Measurements from ENCODE around the gene C1orf94.

C1orf94 gene

GRCh38 chr1:34192621-34193020 is 15.9 kb downstream of the C1orf94 start:
- Histone ChIP-seq H3K79me1 (ENCODE audit: low read depth, low read length) (no peaks in the 10 kb centered on the region), H3K9ac (ENCODE audit: low read depth, low read length, poor library complexity) (no peak overlapping the region), H3K4me2 (ENCODE audit: insufficient read depth, low read length, poor library complexity, severe bottlenecking) (no peak overlapping the region), H3K36me3 (replicated peaks in 1 of 2; ENCODE audit: control insufficient read depth in 2 of 2, insufficient read depth in 2 of 2, low read length in 2 of 2) (no peaks in the 10 kb centered on the region), H2BK12ac (ENCODE audit: low read length) (no peak overlapping the region), H3K4me1 (ENCODE audit: control insufficient read depth in 2 of 2, insufficient read depth in 1 of 2, low read depth in 1 of 2, low read length in 2 of 2) (peaks cover 0 to 6% of the 10 kb centered on the region in 2 donors), H4K8ac (ENCODE audit: low read depth, low read length) (no peak overlapping the region), H3K9me3 (replicated peaks in 1 of 2; ENCODE audit: control insufficient read depth in 2 of 2, insufficient read depth in 1 of 2, low read depth in 1 of 2, low read length in 2 of 2) (peaks cover 0 to 2% of the 10 kb centered on the region in 2 donors), H2AK5ac (ENCODE audit: low read depth, low read length) (no peak overlapping the region), H3K27me3 (ENCODE audit: control insufficient read depth in 3 of 3, insufficient read depth in 3 of 3, low read depth in 1 of 3, low read length in 3 of 3) (peaks cover 0 to 10% (median 2%) of the 10 kb centered on the region in 3 experiments), H2BK15ac (ENCODE audit: low read length) (no peak overlapping the region), H4K91ac (ENCODE audit: low read depth, low read length, poor library complexity) (no peak overlapping the region), H3K4ac (ENCODE audit: low read length) (no peak overlapping the region), H3K18ac (ENCODE audit: low read length) (no peak overlapping the region), H3K27ac (replicated peaks; ENCODE audit: low read length) (no peak overlapping the region), H2BK5ac (ENCODE audit: low read length) (no peak overlapping the region), H3K23ac (ENCODE audit: low read depth, low read length, poor library complexity) (no peak overlapping the region), H3K4me3 (ENCODE audit: low read length in 2 of 2) (no peak overlapping the region), H2BK120ac (ENCODE audit: low read depth, low read length) (no peak overlapping the region), H2AFZ (ENCODE audit: low read length) (no peak overlapping the region), H3K14ac (ENCODE audit: low read length) (no peak overlapping the region)
- DNase-seq (ENCODE audit: low spot score): no peak
- no CpG with 5 or more reads among the region's 3 CpGs for WGBS, 2 donors (ENCODE audit: extremely low coverage in 2 of 2, insufficient read length in 2 of 2, insufficient replicate concordance in 1 of 2)

- no peaks in the 10 kb centered on the region for H3K79me1 ChIP-seq (ENCODE audit: low read depth, low read length)
- H3K9ac ChIP-seq (ENCODE audit: low read depth, low read length, poor library complexity): no peak overlapping the region
- no peaks in the 10 kb centered on the region for H3K36me3 ChIP-seq (replicated peaks in 1 of 2; ENCODE audit: control insufficient read depth in 2 of 2, insufficient read depth in 2 of 2, low read length in 2 of 2)
- no peak overlapping the region for H2BK15ac ChIP-seq (ENCODE audit: low read length)
- no peak overlapping the region for H4K8ac ChIP-seq (ENCODE audit: low read depth, low read length)
- H3K23ac ChIP-seq (ENCODE audit: low read depth, low read length, poor library complexity): no peak overlapping the region
- H3K18ac ChIP-seq (ENCODE audit: low read length): peak overlapping the region; percentile 7
- no peak overlapping the region for H2BK5ac ChIP-seq (ENCODE audit: low read length)
- H3K4me3 ChIP-seq (ENCODE audit: low read length in 2 of 2): no peak overlapping the region
- H2AFZ ChIP-seq (ENCODE audit: low read length): no peak overlapping the region
- no peak overlapping the region for H3K4ac ChIP-seq (ENCODE audit: low read length)
- no peaks in the 10 kb centered on the region for H3K4me1 ChIP-seq (ENCODE audit: control insufficient read depth in 2 of 2, insufficient read depth in 1 of 2, low read depth in 1 of 2, low read length in 2 of 2)
- H2BK120ac ChIP-seq (ENCODE audit: low read depth, low read length): no peak overlapping the region
- H3K9me3 ChIP-seq (replicated peaks in 1 of 2; ENCODE audit: control insufficient read depth in 2 of 2, insufficient read depth in 1 of 2, low read depth in 1 of 2, low read length in 2 of 2): no peaks in the 10 kb centered on the region
- H3K4me2 ChIP-seq (ENCODE audit: insufficient read depth, low read length, poor library complexity, severe bottlenecking): no peak overlapping the region
- H4K91ac ChIP-seq (ENCODE audit: low read depth, low read length, poor library complexity): no peak overlapping the region
- no peak overlapping the region for H2BK12ac ChIP-seq (ENCODE audit: low read length)
- peaks cover 0 to 17% (median 0%) of the 10 kb centered on the region in 3 experiments for H3K27me3 ChIP-seq (ENCODE audit: control insufficient read depth in 3 of 3, insufficient read depth in 3 of 3, low read depth in 1 of 3, low read length in 3 of 3)
- WGBS, 2 donors (ENCODE audit: extremely low coverage in 2 of 2, insufficient read length in 2 of 2, insufficient replicate concordance in 1 of 2): no CpG with 5 or more reads among the region's 1 CpG
- no peak overlapping the region for H2AK5ac ChIP-seq (ENCODE audit: low read depth, low read length)
- H3K27ac ChIP-seq (replicated peaks; ENCODE audit: low read length): no peak overlapping the region
- H3K14ac ChIP-seq (ENCODE audit: low read length): no peak overlapping the region
- DNase-seq (ENCODE audit: low spot score): no peak
These were observed 23.2 kb downstream of the C1orf94 start for GRCh38 chr1:34199927-34200326.

- no CpG with 5 or more reads among the region's 4 CpGs for WGBS, 2 donors (ENCODE audit: extremely low coverage in 2 of 2, insufficient read length in 2 of 2, insufficient replicate concordance in 1 of 2)
- DNase-seq (ENCODE audit: low spot score): no peak
- H2BK120ac ChIP-seq (ENCODE audit: low read depth, low read length): no peak overlapping the region
These were observed 36.0 kb downstream of the C1orf94 start for GRCh38 chr1:34212673-34213072.

GRCh38 chr1:34213956-34214355 is 37.2 kb downstream of the C1orf94 start:
- H3K4ac ChIP-seq (ENCODE audit: low read length): no peak overlapping the region
- peaks cover 0 to 3% (median 0%) of the 10 kb centered on the region in 3 experiments for H3K27me3 ChIP-seq (ENCODE audit: control insufficient read depth in 3 of 3, insufficient read depth in 3 of 3, low read depth in 1 of 3, low read length in 3 of 3)
- no peak for DNase-seq (ENCODE audit: low spot score)
- H2AK5ac ChIP-seq (ENCODE audit: low read depth, low read length): no peak overlapping the region
- no peaks in the 10 kb centered on the region for H3K79me1 ChIP-seq (ENCODE audit: low read depth, low read length)
- peaks cover 0 to 2% of the 10 kb centered on the region in 2 donors for H3K4me1 ChIP-seq (ENCODE audit: control insufficient read depth in 2 of 2, insufficient read depth in 1 of 2, low read depth in 1 of 2, low read length in 2 of 2)
- H3K23ac ChIP-seq (ENCODE audit: low read depth, low read length, poor library complexity): no peak overlapping the region
- no peaks in the 10 kb centered on the region for H3K9me3 ChIP-seq (replicated peaks in 1 of 2; ENCODE audit: control insufficient read depth in 2 of 2, insufficient read depth in 1 of 2, low read depth in 1 of 2, low read length in 2 of 2)
- no peak overlapping the region for H2BK15ac ChIP-seq (ENCODE audit: low read length)
- no peak overlapping the region for H4K8ac ChIP-seq (ENCODE audit: low read depth, low read length)
- no peak overlapping the region for H3K14ac ChIP-seq (ENCODE audit: low read length)
- no peak overlapping the region for H3K18ac ChIP-seq (ENCODE audit: low read length)
- H2BK120ac ChIP-seq (ENCODE audit: low read depth, low read length): no peak overlapping the region
- H3K27ac ChIP-seq (replicated peaks; ENCODE audit: low read length): no peak overlapping the region
- H3K4me3 ChIP-seq (ENCODE audit: low read length in 2 of 2): no peak overlapping the region
- no peak overlapping the region for H3K9ac ChIP-seq (ENCODE audit: low read depth, low read length, poor library complexity)
- H2AFZ ChIP-seq (ENCODE audit: low read length): no peak overlapping the region
- H3K4me2 ChIP-seq (ENCODE audit: insufficient read depth, low read length, poor library complexity, severe bottlenecking): no peak overlapping the region
- H2BK12ac ChIP-seq (ENCODE audit: low read length): no peak overlapping the region
- no peaks in the 10 kb centered on the region for H3K36me3 ChIP-seq (replicated peaks in 1 of 2; ENCODE audit: control insufficient read depth in 2 of 2, insufficient read depth in 2 of 2, low read length in 2 of 2)
- no peak overlapping the region for H2BK5ac ChIP-seq (ENCODE audit: low read length)
- no peak overlapping the region for H4K91ac ChIP-seq (ENCODE audit: low read depth, low read length, poor library complexity)
- no CpG with 5 or more reads among the region's 3 CpGs for WGBS, 2 donors (ENCODE audit: extremely low coverage in 2 of 2, insufficient read length in 2 of 2, insufficient replicate concordance in 1 of 2)

More at GRCh38 chr1:34212673-34213072, 36.0 kb downstream of the C1orf94 start:
- no peaks in the 10 kb centered on the region for H3K36me3 ChIP-seq (replicated peaks in 1 of 2; ENCODE audit: control insufficient read depth in 2 of 2, insufficient read depth in 2 of 2, low read length in 2 of 2)
- H3K18ac ChIP-seq (ENCODE audit: low read length): no peak overlapping the region
- peaks cover 0 to 2% of the 10 kb centered on the region in 2 donors for H3K4me1 ChIP-seq (ENCODE audit: control insufficient read depth in 2 of 2, insufficient read depth in 1 of 2, low read depth in 1 of 2, low read length in 2 of 2)
- H3K4ac ChIP-seq (ENCODE audit: low read length): no peak overlapping the region
- H3K79me1 ChIP-seq (ENCODE audit: low read depth, low read length): no peaks in the 10 kb centered on the region
- H3K9ac ChIP-seq (ENCODE audit: low read depth, low read length, poor library complexity): no peak overlapping the region
- H2BK5ac ChIP-seq (ENCODE audit: low read length): no peak overlapping the region
- H3K14ac ChIP-seq (ENCODE audit: low read length): no peak overlapping the region
- no peak overlapping the region for H3K4me3 ChIP-seq (ENCODE audit: low read length in 2 of 2)
- H3K23ac ChIP-seq (ENCODE audit: low read depth, low read length, poor library complexity): no peak overlapping the region
- no peak overlapping the region for H2AK5ac ChIP-seq (ENCODE audit: low read depth, low read length)
- H3K27me3 ChIP-seq (ENCODE audit: control insufficient read depth in 3 of 3, insufficient read depth in 3 of 3, low read depth in 1 of 3, low read length in 3 of 3): peaks cover 0 to 3% (median 0%) of the 10 kb centered on the region in 3 experiments
- no peak overlapping the region for H2BK15ac ChIP-seq (ENCODE audit: low read length)
- H3K27ac ChIP-seq (replicated peaks; ENCODE audit: low read length): no peak overlapping the region
- no peak overlapping the region for H2BK12ac ChIP-seq (ENCODE audit: low read length)
- no peak overlapping the region for H4K8ac ChIP-seq (ENCODE audit: low read depth, low read length)
- H3K4me2 ChIP-seq (ENCODE audit: insufficient read depth, low read length, poor library complexity, severe bottlenecking): no peak overlapping the region
- H2AFZ ChIP-seq (ENCODE audit: low read length): no peak overlapping the region
- H4K91ac ChIP-seq (ENCODE audit: low read depth, low read length, poor library complexity): no peak overlapping the region
- H3K9me3 ChIP-seq (replicated peaks in 1 of 2; ENCODE audit: control insufficient read depth in 2 of 2, insufficient read depth in 1 of 2, low read depth in 1 of 2, low read length in 2 of 2): no peaks in the 10 kb centered on the region
